GM10248 (cell line): Measurements from ENCODE around the gene SSH2.
"Not testable (repeated sequence)": the region's sequence is repeated elsewhere in the genome, so short reads cannot be mapped to it uniquely, and the experiment has no call there.

Experiments used
- CTCF ChIA-PET: fragments of 300-600 bp; sonication (Branson Sonifier 250); formaldehyde crosslinking; extraction: SDS; loops from one replicate; lab custom pipeline; 2021; ENCODE audit warnings: antibody characterized with exemption; lab: Yijun Ruan, JAX
- POLR2A ChIA-PET: fragments of 350-650 bp; sonication (Branson Sonifier 250); formaldehyde crosslinking; extraction: SDS; loops from one replicate; lab custom pipeline; 2020; ENCODE audit warnings: antibody characterized with exemption; lab: Yijun Ruan, JAX
- DNase-seq: peaks from one replicate; pipeline ENCODE4 v3.0.0; 2012; ENCODE audit errors: extremely low spot score
- TF ChIP-seq, protein P1 (sequence below): IDR thresholded peaks from 2 replicates; pipeline ENCODE4 v1.5.1; 2012; ENCODE audit warnings: mild to moderate bottlenecking, low read depth; ENCODE audit errors: extremely low read depth, missing control alignments, control extremely low read depth

Gene SSH2

DNA sequence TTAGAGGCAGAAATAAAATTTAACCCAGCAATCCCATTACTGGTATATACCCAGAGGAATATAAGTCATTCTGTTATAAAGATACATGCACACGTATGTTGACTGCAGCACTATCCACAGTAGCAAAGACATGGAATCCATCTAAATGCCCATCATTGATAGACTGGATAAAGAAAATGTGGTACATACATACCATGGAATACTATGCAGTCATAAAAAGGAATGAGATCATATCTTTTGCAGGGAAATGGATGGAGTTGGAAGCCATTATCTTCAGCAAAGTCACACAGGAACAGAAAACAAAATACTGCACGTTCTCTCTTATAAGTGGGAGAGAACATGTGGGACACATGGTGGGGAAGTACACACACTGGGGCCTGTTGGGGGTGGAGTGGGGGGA is 23.1 kb downstream of the SSH2 start:
- CTCF ChIA-PET = interaction anchor here (1.4 to 2.0 kb wide), 2 partner anchors 24 to 54 kb away, joined by 4 to 6 read pairs; no protein-coding TSS in a partner anchor
- DNase-seq = no peak
- TF ChIP-seq, protein P1, sequence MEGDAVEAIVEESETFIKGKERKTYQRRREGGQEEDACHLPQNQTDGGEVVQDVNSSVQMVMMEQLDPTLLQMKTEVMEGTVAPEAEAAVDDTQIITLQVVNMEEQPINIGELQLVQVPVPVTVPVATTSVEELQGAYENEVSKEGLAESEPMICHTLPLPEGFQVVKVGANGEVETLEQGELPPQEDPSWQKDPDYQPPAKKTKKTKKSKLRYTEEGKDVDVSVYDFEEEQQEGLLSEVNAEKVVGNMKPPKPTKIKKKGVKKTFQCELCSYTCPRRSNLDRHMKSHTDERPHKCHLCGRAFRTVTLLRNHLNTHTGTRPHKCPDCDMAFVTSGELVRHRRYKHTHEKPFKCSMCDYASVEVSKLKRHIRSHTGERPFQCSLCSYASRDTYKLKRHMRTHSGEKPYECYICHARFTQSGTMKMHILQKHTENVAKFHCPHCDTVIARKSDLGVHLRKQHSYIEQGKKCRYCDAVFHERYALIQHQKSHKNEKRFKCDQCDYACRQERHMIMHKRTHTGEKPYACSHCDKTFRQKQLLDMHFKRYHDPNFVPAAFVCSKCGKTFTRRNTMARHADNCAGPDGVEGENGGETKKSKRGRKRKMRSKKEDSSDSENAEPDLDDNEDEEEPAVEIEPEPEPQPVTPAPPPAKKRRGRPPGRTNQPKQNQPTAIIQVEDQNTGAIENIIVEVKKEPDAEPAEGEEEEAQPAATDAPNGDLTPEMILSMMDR = no peak
- POLR2A ChIA-PET = no interaction called here

DNA sequence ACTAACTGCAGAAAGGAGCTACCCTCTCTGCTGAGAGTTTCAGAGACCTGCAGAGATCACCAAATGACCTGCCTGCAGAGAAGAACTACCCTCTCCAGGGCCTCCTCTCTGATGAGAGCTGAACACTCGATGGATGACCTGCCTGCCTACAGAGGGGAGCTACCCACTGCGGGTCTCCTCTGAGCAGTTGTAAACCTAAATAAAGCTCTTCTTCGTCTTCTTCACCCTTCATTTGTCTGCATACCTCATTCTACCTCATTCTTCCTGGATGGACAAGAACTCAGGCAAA is 24.2 kb downstream of the SSH2 start:
- no peak for DNase-seq
- ChIA-PET CTCF (interaction anchor here (1.4 to 2.0 kb wide), 2 partner anchors 25 to 53 kb away, joined by 4 to 6 read pairs; no protein-coding TSS in a partner anchor), POLR2A (no interaction called here)
- TF ChIP-seq, protein P1 = no peak

DNA sequence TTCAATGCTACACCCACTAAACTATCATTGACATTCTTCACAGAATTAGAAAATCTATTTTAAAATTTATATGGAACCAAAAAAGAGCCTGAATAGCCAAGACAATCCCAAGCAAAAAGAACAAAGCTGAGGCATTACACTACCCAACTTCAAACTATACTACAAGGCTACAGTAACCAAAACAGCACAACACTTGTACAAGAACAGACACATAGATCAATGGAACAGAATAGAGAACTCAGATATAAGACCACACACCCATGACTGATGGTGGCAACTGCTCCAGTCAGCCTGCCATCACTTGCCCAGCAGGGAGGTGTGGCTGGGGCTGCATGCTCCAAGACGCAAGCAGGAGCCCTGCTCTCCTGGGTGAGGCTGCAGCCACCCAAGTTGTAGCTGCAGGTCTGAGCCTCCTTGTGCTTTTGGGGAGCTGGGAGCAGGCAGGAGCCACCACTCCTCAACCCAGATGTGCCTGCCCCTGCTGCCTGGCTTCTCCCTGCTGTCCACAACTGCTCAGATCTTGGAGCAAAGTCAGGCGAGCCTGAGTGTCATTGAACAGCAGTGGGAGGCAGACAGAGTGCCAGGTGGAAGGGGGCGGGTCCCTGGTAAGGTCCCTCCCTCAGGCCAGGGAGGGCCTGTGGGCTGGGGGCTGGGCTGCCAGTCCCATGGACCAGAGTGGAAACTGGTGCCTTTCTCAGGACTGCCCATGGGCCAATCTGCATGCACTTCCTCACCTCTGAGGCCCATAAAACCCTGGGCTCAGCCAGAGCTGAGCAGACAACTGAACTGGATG is 24.7 kb downstream of the SSH2 start:
- ChIA-PET CTCF (interaction anchor here (2.0 kb wide), 1 partner anchor 26 kb away, joined by 6 read pairs; no protein-coding TSS in a partner anchor), POLR2A (no interaction called here)
- TF ChIP-seq, protein P1 = no peak
- no peak for DNase-seq

- TF ChIP-seq, protein P1 = no peak
- ChIA-PET POLR2A (no interaction called here), CTCF (no interaction called here)
- DNase-seq = no peak
These were observed 26.6 kb downstream of the SSH2 start for GRCh38 chr17:29903471-29903870.

DNA sequence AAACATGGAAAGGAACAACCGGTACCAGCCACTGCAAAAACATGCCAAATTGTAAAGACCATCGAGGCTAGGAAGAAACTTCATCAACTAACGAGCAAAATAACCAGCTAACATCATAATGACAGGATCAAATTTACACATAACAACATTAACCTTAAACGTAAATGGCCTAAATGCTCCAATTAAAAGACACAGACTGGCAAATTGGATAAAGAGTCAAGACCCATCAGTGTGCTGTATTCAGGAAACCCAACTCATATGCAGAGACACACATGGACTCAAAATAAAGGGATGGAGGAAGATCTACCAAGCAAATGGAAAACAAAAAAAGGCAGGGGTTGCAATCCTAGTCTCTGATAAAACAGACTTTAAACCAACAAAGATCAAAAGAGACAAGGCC is 32.9 kb downstream of the SSH2 start:
- DNase-seq, CTCF ChIA-PET, POLR2A ChIA-PET: not testable (repeated sequence)

DNA sequence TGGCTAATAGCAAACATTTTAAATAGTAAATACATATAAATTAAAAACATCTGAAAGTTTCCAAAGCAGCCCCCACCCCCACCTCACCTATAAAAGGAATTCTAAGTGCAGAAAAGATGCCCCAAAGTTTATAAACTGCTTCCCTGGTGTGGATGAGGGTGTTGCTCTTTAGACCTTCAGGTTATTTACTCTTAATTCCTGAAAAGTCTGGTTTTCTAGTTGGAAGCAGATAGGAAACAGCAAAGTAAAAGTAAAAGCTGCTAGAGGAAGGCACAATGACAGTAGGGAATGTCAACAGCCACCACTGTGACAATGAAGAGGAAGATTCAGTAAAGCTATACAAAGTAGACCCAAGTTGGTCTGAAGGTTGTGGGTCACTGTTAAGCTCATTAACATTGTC is 37.8 kb downstream of the SSH2 start:
- no peak for DNase-seq
- POLR2A ChIA-PET = no interaction called here
- TF ChIP-seq, protein P1 = no peak
- CTCF ChIA-PET = interaction anchor here (0.7 to 2.7 kb wide), 7 partner anchors 20 to 201 kb away, joined by 3 to 8 read pairs (median 3); partner anchors contain the start of gene SSH2

- no peak for DNase-seq
- ChIA-PET CTCF (interaction anchor here (1.2 to 1.4 kb wide), 2 partner anchors 38 to 202 kb away, joined by 3 to 5 read pairs; partner anchors contain the start of gene SSH2), POLR2A (no interaction called here)
- TF ChIP-seq, protein P1 = no peak
These were observed 38.9 kb downstream of the SSH2 start for GRCh38 chr17:29891131-29891530.
